Measurements from ENCODE around the gene TCHP. TPM values are rescaled to one million over a fixed set of nuclear protein-coding genes. Genes with fewer than 3 reads are reported as not detected.

TCHP gene
- total and polyA plus RNA-seq, 2 of the 13 experiments (the other 11 are each of a cell fraction or from before 2014, with no cell fraction given): 6.7 to 12.2 TPM

GRCh38 chr12:109861689-109862314 lies 38.3 kb upstream of the TCHP start (continued):
- TF ChIP-seq ZNF407 (CRISPR knock-in tag; IDR thresholded peaks at IDR 0.05; ENCODE audit: not compliant biosample characterization) (no peak), RAD21 (CRISPR knock-in tag; IDR thresholded peaks at IDR 0.05) (no peak), LRRFIP1 (CRISPR knock-in tag; conservative IDR thresholded peaks at IDR 0.05) (no peak), ZNF333 (CRISPR knock-in tag; IDR thresholded peaks at IDR 0.05; ENCODE audit: borderline replicate concordance) (no peak), ZNF496 (CRISPR knock-in tag; IDR thresholded peaks at IDR 0.05; ENCODE audit: insufficient replicate concordance) (no peak), ATF2 (CRISPR knock-in tag; IDR thresholded peaks at IDR 0.05) (peak; percentile 92), PHF21A (CRISPR knock-in tag; IDR thresholded peaks at IDR 0.05) (0 out of 2 replicates have a peak, but pooled peaks have one; percentile 28), PTBP1 (IDR thresholded peaks at IDR 0.05; ENCODE audit: low read depth, low read length, poor library complexity, severe bottlenecking) (no peak), NCOA5 (CRISPR knock-in tag; IDR thresholded peaks at IDR 0.05) (no peak), CHCHD3 (CRISPR knock-in tag; IDR thresholded peaks at IDR 0.05) (no peak), NPAS2 (CRISPR knock-in tag; IDR thresholded peaks at IDR 0.05; ENCODE audit: borderline replicate concordance) (no peak), RBM22 (optimal IDR thresholded peaks at IDR 0.05; ENCODE audit: low read length) (no peak), TFE3 (CRISPR knock-in tag; IDR thresholded peaks at IDR 0.05) (peak; percentile 78), ZNF260 (CRISPR knock-in tag; IDR thresholded peaks at IDR 0.05; ENCODE audit: borderline replicate concordance, low read depth) (no peak), KLF6 (CRISPR knock-in tag; IDR thresholded peaks at IDR 0.05) (peak; percentile 48; the same call in 1 of the 2 replicates), SOX5 (CRISPR knock-in tag; IDR thresholded peaks at IDR 0.05; ENCODE audit: borderline replicate concordance) (peak; percentile 49; the same call in 1 of the 2 replicates)

Data from HepG2 (cell line).